CD1c-positive myeloid dendritic cell (primary cell): ENCODE data around the gene DELE1.

Source experiments
- DNase-seq: peaks from one replicate; pipeline ENCODE4 v3.0.0-alpha.2; 2016; ENCODE audit errors: extremely low spot score

Gene DELE1

GRCh38 chr5:141957367-141957996, 33.8 kb downstream of the DELE1 start:
- no peak for DNase-seq

GRCh38 chr5:141958113-141958512, 34.4 kb downstream of the DELE1 start, which contains the start of gene PCDH12:
Gene PCDH12, minus strand, starts transcription at chr5:141958202. Its CDS starts 351 bp downstream, at chr5:141957851.
- DNase-seq: peak; percentile 37

DNA sequence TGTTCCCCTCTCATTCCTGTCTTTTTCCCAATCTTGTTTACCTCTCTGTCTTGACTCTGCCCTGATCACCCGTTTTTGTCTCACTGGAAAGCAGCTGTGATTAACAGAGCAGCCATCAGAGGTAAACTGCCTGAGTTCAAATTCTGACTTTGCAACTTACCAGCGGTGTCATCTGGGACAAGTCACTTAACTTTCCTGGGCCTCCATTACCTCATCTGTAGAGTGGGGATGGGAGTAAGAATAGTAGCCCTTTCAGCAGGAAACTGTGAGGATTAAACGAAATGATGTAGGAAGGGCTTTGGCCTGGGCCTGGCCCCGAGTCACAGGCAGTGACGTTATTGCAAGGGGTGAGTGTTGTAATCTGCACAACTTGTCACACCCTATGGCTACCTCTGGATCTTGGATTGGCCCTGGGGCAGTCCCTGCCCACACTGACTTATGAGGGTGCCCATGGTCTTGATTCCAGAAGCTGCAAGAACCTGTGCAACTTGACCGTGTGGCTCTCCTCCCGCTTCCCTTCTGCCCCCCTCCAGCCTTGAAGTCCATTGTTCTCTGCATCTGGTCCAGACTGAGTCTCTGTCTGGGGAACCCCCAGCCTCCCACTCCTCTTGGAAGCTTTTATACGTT, 35.0 kb downstream of the DELE1 start:
- DNase-seq: peak; percentile 69

DNA sequence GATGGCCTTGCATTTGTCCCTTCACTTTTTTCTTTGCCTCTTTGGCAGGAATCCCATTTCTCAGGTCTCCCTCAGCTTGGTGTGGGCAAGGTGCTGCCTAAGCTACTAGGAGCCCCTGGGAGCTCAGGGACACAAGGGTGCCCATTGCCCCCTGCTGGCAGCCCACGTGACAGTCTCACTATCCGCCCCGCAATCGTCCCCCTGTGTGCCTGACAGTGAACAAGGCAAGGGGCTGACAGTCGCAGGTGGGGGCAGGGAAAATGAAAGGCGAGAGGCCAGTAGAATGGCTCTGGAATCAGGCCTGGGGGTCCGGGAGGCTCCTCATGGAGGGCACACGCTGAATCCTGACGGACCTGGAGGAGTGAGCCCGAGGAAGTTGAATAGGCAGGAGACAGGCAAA, 36.3 kb downstream of the DELE1 start:
- DNase-seq: no peak

DNA sequence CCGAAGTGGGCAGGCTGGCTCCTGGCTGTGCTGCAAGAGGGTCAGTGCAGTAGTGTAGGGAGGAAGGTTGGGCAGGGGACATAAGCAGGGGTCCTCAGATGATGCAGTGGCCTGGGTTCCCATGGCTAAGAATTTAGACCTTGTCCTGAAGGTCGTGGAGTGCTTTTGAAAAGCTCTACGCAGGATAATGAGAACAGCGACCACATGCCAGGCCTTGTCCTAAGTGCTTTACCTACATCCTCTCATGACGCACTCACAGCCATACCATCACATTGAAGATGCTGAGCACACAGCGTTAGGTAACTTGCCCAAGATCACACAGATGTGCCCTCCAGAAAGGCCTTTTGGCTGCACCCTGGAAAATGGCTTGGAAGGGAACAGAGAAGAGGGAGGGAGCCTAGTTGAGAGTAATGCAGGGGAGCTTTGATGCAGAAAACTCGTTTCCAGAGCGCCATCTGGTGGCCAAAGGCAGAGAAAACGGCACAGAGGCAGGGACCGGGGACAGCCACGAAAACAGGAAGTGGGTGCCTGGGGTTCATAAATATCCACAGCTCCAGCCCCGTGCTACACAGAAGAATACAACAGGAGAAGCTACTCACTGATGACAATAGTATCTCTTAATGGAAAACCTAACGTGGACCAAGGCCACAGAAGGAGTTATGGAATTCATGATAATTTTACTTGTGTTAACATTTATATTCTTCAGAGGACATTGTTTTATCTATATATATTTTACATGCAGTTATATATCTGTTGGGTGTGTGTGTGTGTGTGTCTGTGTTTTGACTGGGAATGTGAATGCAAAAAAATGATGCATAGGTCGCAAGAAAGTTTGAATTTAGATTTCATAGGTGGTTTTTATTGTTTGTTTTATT, 37.0 kb downstream of the DELE1 start:
- peak; percentile 96 for DNase-seq

GRCh38 chr5:141961466-141961865, 37.8 kb downstream of the DELE1 start:
- DNase-seq: no peak

GRCh38 chr5:141963701-141964100, 40.0 kb downstream of the DELE1 start:
- peak; percentile 18 for DNase-seq

GRCh38 chr5:141965071-141965470, 41.4 kb downstream of the DELE1 start:
- DNase-seq: no peak

DNA sequence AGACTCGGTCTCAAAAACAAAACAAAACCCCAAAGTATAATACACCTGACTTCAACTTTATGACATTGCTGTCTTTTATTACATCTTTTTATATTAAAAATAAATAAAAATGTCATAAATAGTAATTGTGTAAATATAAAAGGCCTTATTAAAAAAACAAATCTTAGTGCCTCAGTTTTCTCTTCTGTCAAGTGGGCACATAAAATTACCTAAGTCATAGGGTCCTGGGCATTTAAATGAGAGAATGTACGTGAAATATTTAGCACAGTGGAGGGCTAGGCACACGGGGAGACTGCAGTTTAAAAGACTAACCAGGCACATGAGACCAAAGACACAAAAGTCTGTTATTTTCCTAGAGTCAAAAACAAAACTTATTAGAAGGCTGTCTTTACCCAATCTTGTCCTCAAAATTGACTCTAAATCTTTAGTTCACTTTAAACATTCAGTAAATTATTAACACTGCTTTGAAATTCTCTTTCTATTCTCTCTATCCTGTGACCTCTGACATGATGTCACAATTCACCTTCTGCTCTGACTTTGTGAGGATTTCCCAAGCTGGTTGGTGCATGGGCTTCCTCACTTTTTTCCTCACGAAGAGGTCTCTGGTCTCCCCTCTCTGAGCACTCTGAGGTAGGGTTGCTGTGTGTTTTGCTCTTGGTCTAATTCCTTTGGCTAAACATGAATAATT, 42.7 kb downstream of the DELE1 start:
- no peak for DNase-seq

DNA sequence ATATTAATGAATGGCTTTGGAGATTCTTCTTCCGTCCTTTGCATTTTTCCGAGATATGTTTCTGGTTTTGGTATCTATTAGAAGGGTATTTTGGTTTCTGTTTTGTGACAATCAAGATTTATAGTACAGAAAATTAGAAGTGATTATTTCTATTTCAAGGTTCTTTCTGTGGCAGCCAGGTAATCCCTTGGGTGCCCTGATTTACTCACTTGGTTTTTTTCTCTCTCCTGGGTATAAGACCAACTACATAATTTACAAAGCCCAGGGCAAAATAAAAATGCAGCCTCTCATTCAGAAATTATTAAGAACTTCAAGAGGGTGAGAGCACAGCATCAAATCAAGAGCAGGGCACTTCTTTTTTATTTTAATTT, 43.3 kb downstream of the DELE1 start:
- no peak for DNase-seq

- DNase-seq: peak; percentile 97
Observed at GRCh38 chr5:141968914-141969608, 45.4 kb downstream of the DELE1 start, which contains the start of gene RNF14. Gene RNF14, plus strand, starts transcription at chr5:141969105. Its CDS starts 4,484 bp downstream, at chr5:141973589.

- peak; percentile 52 for DNase-seq
Observed at GRCh38 chr5:141969783-141970771, 46.4 kb downstream of the DELE1 start.

GRCh38 chr5:141973871-141974595, 50.4 kb downstream of the DELE1 start:
- DNase-seq: no peak

DNA sequence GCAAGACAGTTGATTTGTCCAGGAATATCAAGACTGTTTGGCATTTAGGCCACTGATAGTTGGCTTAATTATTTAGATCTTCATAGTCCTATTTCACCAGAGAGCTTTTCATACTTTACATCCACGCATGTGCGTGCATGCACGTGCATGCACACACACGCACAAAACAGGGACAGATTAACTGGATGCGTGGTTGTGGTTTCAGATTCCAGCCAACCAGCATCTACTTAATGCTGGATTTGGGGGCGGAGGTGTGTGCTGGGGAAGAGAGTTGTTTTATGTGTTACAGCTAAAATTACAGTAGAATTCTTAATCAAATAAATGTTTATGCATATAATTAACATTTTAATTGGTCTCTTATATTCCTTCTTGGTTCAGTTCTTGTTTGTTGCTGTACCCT, 52.5 kb downstream of the DELE1 start:
- no peak for DNase-seq

DNA sequence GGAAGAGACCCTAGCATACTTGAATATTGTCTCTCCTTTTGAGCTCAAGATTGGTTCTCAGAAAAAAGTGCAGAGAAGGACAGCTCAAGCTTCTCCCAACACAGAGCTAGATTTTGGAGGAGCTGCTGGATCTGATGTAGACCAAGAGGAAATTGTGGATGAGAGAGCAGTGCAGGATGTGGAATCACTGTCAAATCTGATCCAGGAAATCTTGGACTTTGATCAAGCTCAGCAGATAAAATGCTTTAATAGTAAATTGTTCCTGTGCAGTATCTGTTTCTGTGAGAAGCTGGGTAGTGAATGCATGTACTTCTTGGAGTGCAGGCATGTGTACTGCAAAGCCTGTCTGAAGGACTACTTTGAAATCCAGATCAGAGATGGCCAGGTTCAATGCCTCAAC, 54.7 kb downstream of the DELE1 start:
- no peak for DNase-seq

DNA sequence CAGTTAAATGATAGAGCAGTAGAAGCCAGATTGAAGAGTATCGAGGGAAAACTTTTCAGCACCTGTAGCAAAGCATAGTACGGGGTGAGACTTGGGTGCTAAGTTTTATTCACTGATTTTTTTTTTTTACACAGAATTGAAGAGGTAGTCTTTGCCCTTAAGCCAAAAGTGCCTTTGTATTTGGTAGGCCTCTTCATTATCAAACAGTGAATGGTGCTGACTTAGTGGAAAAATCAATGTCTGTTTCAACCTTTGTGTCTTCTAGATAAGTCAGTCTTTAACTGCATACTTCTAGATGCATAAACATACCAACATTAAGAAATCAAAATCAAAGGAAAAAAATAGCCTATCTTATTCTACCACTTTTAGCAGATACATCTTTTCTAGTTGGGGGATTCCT, 59.0 kb downstream of the DELE1 start:
- DNase-seq: no peak

GRCh38 chr5:141986072-141986471, 62.4 kb downstream of the DELE1 start:
- no peak for DNase-seq

GRCh38 chr5:141989720-141990119, 66.0 kb downstream of the DELE1 start:
- no peak for DNase-seq
